MG63 (cell line): ENCODE measurements around the gene USP30. TPM values are rescaled to one million over a fixed set of nuclear protein-coding genes. Genes with fewer than 3 reads are reported as not detected.

Source experiments
- DNase-seq: peaks from one replicate; pipeline ENCODE4 v3.0.0-alpha.2; 2020
- H3K27me3 ChIP-seq: fragments of 250-450 bp; sonication (Bioruptor Pico); 2 replicates; pipeline ENCODE4 v1.5.1; 2020; ENCODE audit warnings: mild to moderate bottlenecking, moderate library complexity
- H3K36me3 ChIP-seq: fragments of 250-450 bp; sonication (Bioruptor Pico); 2 replicates; pipeline ENCODE4 v1.5.1; 2020; ENCODE audit warnings: mild to moderate bottlenecking, moderate library complexity
- H3K4me3 ChIP-seq: fragments of 250-450 bp; sonication (Bioruptor Pico); 2 replicates; pipeline ENCODE4 v1.5.1; 2020; ENCODE audit warnings: mild to moderate bottlenecking, moderate library complexity
- H3K9me3 ChIP-seq: fragments of 250-450 bp; sonication (Bioruptor Pico); 2 replicates; pipeline ENCODE4 v1.5.1; 2020; ENCODE audit warnings: mild to moderate bottlenecking, moderate library complexity
- total RNA-seq: library from RNA; depleted of rRNA; stranded (reverse); fragments of >200 nt; shearing (Covaris generic); gene quantifications from 2 replicates; pipeline ENCODE4 v1.2.3, GENCODE V29; 2014; ENCODE audit warnings: low replicate concordance; rRNA removed

The USP30 gene
- total RNA-seq, 1 experiment from 2014 or later: 18.8 TPM

GRCh38 chr12:109130297-109131153 is 78.1 kb downstream of the USP30 start:
- no peak for DNase-seq
- Histone ChIP-seq H3K9me3 (no peaks in the 10 kb centered on the region), H3K36me3 (no peaks in the 10 kb centered on the region), H3K27me3 (no peaks in the 10 kb centered on the region), H3K4me3 (no peak overlapping the region)

- DNase-seq: no peak
- Histone ChIP-seq H3K36me3 (no peaks in the 10 kb centered on the region), H3K4me3 (no peak overlapping the region), H3K9me3 (peaks cover 5% of the 10 kb centered on the region), H3K27me3 (no peaks in the 10 kb centered on the region)
Measured at GRCh38 chr12:109131154-109132050, 79.0 kb downstream of the USP30 start.

DNA sequence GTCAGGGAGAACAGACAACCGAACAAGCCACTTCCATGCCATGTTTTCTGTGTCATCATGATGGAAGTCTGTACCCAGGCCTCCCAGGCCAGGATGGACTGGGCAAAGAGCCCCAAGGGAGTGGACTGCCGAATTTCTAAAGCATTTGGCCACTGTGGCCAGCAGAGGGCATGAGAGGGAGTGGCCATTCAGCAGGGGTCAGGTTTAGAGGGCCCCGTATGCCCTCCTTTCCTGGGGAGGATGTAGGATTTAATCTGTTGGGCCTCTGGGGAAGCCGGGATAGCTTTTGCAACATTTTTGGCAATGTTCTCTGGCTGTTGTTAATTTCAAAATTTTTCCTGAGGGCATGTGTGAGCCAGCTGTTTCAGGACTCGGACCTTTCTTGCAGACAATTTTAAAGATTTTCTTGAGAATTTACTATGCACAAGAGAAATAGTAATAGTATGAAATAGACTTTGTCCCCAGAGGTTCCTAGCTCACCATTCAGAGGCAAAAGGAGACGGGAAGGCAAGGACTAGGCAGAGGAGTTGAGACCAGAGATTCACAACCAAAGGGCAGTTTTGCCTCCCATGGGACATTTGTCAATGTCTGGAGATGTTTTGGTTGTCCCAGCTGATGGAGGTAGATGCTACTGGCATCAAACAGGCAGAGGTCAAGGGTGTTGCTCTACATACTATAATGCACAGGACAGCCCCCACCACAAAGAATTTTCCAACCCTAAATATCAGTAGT is 82.0 kb downstream of the USP30 start:
- H3K27me3 ChIP-seq: no peaks in the 10 kb centered on the region
- H3K4me3 ChIP-seq: no peak overlapping the region
- no peaks in the 10 kb centered on the region for H3K36me3 ChIP-seq
- DNase-seq: peak; percentile 48
- peaks cover 6% of the 10 kb centered on the region for H3K9me3 ChIP-seq

DNA sequence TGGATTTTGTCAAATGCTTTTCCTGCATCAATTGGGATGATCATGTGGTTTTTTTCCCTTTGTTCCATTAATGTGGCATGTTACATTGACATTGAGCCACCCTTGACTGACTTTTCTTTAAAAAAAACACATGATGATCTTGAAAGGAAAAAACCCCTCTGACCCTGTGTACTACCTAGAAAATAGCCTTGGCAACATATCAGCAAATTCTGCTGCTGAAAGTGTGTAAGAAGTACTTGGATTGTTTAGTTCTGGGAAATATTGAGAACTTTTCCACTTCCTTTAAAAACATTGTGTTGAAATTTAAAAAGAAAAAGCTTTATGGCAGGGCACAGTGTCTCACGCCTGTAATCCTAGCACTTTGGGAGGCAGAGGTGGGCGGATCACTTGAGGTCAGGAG is 84.7 kb downstream of the USP30 start:
- Histone ChIP-seq H3K4me3 (no peak overlapping the region), H3K36me3 (no peaks in the 10 kb centered on the region), H3K9me3 (peaks cover 6% of the 10 kb centered on the region), H3K27me3 (no peaks in the 10 kb centered on the region)
- no peak for DNase-seq

Other genes with a start within 250 kb of the USP30 start
- gene SSH1, start 195.0 kb upstream of the USP30 start, total RNA-seq: 7.0 and 8.7 TPM in 2 replicates
- not detected in 2 replicates for gene DAO, start 172.5 kb upstream of the USP30 start, total RNA-seq
- not detected in 2 replicates for gene SVOP, start 31.5 kb upstream of the USP30 start, total RNA-seq
- gene ALKBH2, start 40.9 kb downstream of the USP30 start, total RNA-seq: 46.7 and 54.9 TPM in 2 replicates
- gene UNG, start 45.0 kb downstream of the USP30 start, total RNA-seq: 67.5 and 80.9 TPM in 2 replicates
- gene ACACB, start 64.0 kb downstream of the USP30 start, total RNA-seq: 0.20 and 2.9 TPM in 2 replicates